AG08396 (cell line): ENCODE measurements around the gene SNAPC4.
"Not testable (repeated sequence)": the region's sequence is repeated elsewhere in the genome, so short reads cannot be mapped to it uniquely, and the experiment has no call there.

Source experiments
- DNase-seq: peaks from one replicate; pipeline ENCODE4 v3.0.0; 2012; ENCODE audit warnings: low spot score, mixed read lengths

SNAPC4 gene

GRCh38 chr9:136407911-136408310 lies 7.9 kb upstream of the SNAPC4 start:
- no peak for DNase-seq

DNA sequence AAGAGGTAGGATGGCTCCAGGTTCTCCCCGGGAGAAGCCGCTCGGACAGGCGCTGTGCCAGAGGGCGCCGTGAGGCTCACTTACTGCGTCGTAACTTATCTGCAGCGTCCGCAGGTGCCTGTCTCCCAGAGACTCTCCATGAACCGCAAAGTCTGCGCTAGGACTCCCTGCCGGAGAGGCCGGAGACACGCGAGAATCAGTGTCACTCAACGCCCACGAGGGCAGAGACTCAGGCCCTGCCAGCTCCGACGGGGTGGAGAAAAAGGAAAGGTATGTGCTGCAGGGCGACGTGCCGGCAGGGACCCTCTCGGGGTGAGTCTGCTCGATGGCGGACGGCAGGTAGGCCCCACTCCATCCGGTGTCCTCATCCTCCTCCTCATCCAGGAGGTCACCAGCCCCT lies 7.1 kb upstream of the SNAPC4 start:
- not testable (repeated sequence) for DNase-seq

- DNase-seq: not testable (repeated sequence)
Measured at GRCh38 chr9:136405904-136406303, 5.9 kb upstream of the SNAPC4 start.

GRCh38 chr9:136405481-136405880 lies 5.5 kb upstream of the SNAPC4 start:
- DNase-seq: no peak

GRCh38 chr9:136404801-136405136 lies 4.8 kb upstream of the SNAPC4 start:
- DNase-seq: no peak

DNA sequence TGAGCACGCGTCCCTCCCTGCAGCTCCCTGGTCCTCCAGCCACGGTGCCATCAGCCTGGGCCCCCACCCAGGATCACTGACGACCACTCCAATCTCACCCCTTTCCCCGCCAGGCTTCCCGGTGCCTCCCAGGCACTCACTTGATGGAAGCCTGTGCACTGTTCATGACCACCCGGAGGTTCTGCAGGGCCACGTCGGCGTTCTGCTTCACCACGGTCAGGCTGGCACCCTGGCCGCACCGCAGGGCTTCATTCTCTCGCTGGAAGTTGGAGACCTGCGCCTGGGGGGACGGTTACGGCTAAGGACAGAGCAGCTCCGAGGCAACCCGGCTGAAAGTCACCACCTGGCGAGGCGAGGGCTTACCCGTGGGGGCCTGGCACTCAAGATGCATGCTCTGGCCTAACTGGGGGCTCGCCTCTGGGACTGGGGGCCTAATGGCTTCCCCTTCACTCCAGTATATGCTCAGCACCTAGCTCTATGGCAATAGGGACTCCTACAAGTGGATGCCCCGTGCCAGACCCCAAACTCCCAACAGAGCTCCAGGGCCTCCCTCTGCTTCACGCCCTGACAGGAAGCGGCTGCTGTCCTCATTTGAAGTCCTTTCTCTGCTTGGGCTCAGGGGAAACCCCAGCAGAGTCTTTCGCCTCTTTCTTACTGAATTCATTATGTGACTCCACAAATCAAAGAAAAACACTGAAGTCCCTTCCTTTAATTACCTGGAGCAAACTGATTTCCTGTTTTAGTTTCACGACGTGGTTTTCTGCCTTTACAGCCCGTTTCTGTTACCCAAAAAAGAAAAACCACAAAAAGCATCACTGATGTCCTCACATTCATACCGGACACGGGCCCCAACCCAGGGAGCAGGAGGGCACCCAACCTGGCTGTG lies 4.2 kb upstream of the SNAPC4 start:
- no peak for DNase-seq

DNA sequence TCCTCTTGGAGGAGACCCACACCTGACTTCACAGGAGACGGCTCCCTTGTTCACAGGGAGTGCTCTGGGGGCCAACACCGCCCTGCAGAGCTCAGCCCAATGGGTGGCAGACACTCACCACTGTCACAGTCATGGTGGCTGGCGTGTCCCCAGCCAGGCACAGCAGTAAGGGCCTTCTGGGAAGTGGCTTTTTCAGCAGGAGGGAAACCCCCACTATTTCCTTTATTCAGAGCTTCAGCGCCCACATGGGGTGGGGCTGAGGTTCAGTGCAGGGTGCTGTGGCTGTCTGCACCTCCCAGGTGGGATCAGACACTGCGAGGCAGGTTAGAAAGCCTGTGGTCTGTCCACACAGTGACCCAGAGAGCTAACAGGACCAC lies 3.6 kb upstream of the SNAPC4 start:
- DNase-seq: no peak

DNA sequence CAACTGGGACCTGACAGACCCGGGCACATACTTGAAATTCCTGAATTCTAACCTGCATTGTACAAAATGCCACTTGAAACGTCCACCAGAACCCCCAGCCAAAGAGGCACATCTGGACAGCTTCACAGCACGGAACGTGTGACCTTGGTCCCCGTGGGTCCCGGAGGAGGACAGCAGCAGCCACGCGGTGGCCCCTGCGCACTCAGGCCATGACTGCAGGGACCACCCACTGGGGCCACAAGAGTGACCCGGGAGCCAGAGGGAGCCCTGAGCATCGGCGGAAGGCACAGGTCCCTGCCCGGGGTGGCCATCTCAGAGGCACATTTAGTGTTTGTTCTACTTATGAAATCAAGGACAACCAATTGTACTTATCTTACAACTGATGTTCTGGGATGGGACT lies 2.1 kb upstream of the SNAPC4 start:
- DNase-seq: no peak

DNA sequence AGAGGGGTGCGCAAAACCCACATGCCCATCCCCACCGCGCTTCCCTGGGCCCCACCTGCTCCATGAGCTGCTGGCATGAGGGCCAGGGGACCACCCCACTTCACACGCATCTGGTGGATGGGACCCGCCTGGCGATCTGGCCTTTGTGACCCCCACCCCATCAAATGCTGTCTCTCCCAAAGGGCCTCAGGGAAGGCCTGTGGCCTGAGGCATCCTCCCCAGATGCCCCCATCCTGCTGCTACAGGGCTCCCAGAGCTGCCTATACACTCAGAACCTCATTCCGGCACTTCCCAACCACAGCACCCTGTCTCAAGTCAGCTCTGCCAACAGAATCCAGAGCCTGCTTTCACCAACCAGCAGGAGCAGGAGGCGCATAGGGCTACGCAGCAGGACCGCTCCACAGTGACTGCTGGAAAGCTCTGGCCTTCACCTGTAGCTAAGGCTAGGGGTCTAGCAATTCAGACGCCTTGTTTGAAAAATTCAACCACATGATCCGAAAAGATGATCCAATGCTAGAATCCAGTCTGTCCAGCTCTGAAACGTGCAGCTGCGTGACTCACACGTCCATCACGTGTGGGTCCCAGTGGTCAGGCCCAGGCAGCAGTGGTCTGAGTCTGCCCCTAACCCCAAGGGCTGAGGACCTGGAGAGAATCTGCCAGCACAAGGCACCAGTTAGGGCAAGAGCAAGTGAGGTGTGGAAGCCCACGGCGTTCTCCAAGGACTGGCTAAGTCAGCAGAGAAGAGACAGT lies 1.4 kb upstream of the SNAPC4 start:
- DNase-seq: no peak

GRCh38 chr9:136399176-136400037 lies 563 bp downstream of the SNAPC4 start:
- DNase-seq: peak; percentile 76

- no peak for DNase-seq
Measured at GRCh38 chr9:136398286-136398685, 1.7 kb downstream of the SNAPC4 start.

DNA sequence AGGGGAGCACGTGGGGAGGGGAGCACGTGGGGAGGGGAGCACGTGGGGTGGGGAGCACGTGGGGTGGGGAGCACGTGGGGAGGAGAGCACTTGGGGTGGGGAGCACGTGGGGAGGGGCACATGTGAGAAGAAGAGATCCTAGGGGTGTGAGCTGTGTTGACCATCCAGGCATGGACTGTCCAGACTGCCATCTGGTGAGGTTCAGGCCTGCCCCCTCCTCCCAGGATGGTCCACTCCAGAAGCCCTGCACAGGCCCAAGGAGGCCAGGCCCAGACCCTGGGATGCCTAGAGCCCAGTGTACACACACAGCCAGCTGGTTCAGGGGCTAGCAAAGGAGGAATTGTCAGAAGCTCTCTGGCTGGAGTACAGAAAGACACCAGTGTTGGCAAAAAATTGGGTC lies 2.3 kb downstream of the SNAPC4 start:
- DNase-seq: no peak

DNA sequence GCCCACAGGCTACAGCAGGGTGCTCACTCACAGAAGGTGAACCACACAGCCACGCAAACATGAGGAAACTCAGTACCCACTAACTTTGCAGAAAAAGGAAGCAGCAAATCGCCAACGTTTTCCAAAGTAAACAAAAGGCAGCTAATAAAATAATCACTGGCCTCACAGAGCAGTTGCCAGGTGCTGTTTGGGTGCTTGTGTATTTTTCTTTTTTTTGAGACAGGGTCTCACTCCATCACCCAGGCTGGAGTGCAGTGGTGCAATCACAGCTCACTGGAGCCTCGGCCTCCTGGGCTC lies 3.8 kb downstream of the SNAPC4 start:
- DNase-seq: no peak

DNA sequence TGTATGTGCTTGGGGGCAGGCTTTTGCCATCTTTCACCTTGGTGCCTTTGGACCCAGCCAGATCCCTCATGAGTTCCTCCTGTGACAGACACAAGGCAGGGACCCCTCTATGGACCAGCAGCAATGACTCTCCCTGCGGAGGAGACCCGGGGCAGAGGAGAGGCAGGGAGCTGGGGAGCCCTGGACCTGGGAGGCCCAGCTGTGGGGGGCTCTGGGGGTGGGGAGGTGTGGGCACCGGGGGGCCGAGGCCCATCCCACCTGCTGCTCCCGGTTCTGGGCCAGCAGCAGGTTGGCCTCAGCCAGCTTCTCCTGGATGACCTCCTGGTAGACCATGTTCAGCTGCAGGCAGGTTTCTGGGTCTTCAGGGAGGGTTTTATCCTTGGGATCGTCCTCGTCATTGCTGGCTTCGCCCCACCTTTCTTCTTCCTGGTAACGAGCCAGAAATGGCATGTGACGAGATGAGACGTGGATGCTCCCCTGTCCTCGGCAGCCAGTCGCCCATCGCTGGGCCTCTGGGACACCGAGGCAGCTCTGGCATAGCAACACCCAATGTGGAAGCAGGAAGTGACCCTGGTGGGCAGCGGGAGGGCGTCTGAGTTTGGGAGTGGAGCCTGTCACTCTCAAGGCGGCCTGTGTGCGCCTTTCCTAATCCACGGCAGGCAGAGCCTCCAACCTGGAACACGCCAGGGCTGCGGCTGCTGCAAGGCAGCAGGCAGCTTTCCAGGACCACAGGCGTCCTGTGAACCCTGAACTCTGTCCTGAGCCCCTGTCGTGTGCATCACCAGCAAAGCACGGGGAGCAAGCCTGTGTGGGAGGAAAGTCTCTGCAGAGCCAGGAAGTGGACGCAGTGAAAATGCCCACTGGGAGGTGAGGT lies 4.4 kb downstream of the SNAPC4 start:
- DNase-seq: no peak

GRCh38 chr9:136395020-136395340 lies 5.0 kb downstream of the SNAPC4 start:
- no peak for DNase-seq

DNA sequence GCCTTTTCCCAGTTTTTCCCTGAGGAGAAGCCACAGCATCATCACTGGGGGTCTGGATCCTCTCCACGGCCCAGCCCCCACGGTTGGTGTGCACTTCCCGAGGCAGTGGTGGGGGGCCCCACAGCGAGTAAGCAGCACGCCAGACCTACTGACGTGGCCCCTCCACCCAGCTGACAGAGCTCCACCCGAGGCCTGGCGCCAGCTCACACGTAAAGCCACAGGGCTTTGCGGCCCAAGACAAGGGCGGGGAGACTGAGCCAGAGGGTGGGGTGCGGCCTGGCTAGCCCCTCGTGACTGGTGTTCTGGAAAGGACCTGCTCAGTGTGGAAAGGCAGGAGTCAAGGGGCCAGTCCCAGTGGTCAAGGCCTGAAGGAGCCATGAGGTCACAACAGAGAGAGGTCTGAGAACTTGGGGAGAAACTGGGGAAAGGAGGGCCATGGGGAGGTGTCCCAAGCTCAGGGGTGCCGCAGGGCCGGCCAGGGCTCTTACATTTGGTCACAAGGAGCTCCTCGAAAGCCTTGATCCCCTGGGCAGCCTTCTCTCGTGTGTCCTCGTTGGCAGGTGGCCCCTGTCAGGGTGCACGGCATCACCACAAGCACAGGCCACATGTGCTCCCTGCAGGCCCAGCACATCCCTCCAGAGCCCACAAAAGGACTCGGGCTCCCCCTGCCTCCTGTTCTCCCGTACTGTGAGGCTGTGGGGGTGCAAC lies 5.5 kb downstream of the SNAPC4 start:
- DNase-seq: no peak

DNA sequence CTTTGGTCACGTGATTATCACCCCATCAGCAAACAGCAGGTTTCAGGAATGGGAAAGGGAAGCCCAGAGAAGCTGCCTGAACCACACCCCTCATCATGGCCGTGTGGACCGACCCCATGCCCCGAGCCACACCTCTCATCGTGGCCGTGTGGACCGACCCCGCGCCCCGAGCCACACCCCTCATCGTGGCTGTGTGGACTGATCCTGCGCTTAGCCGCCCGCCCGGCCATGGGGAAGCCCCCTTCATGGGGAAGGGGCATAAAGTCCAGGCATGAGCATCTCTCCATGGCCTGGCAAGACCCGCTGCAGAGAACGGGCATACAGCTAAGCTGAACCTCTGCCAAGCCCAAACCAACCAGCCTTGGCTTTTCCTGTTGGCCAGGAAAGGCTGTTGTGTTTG lies 6.4 kb downstream of the SNAPC4 start:
- DNase-seq: no peak

DNA sequence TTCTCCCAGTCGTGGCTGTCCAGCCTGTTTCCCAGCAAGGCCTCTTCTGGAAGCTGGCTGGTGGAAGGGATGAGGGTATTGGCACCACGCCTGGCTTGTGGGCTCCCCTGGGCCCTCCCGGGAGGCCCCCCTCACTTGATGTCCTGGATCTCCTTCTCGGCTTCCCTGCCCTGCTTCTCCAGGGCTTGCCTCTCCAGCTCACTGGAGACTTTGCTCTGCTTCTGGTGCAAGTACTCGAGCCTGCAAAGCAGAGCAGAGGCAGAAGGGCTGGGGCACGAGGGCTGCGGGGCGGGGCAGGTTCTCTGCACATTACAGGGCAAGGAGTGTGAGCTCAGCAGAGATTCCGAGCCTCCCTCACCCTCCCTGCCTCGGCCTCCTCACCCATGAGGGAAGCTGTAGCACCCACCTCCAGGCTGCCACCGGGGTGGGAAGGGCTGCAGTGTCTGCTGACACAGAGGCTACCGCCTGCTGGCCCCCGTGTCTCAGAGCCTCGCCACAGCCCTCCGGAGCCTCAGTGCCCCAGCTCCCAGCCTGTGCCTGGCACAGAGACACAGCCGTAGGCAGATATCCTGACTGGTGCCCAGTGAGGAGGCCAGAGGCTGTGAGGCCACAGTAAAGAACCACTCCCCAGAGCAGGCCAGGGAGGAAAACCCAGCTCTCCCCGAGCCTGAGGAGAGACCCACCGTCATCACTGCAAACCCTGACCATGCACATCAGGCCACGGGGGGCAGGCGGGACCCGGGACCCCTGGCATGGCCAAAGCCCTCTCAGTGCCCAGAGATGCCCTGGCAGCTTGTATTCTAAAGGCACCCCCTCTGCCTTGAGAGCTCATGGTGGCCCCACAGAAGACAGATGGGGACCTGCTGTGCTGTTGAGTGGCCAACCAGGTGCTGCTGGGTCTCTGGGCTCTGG lies 7.2 kb downstream of the SNAPC4 start:
- no peak for DNase-seq

DNA sequence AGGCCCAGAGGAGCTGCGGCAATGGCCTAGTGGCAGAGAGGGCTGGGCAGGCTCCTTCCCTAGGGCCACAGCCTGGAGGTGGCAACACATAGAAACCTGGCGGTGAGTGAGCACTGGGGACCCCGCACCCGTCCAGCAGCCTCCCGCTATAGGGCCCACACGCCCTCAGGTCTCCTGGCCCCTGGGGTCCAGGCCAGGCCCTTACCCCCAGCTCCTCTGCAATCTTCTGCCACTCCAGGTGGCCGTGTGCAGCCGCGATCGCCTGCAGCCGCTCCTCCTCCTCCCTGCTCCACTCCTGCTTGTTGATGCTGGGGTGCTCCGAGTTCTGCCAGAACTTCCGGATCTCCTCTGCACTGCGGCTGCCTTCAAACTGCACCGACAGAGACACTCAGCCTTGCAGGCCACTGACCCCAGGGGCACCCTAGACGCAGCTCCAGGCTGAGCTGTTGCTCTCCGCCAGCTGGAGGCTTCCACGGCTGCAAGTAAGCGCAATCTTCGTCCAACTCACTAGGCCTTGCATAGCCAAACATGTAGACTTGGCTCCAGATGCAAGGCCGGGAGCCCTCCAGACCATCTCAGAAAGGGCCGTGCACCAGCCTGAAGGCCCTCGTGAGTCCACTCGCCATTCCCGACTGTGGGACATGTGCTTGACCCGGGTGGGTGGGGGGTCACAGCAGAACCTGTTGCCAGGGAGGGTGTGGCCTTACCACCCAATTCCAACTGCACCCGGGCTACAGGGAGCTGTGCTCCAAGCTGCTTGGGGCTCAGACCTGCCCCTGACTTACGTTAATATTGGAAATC lies 8.0 kb downstream of the SNAPC4 start:
- DNase-seq: no peak
